Chondrocyte (in vitro differentiated cells): ENCODE results near the gene DEFB124. TPM values are rescaled to one million over a fixed set of nuclear protein-coding genes. Genes with fewer than 3 reads are reported as not detected.
"Not testable (repeated sequence)": the region's sequence is repeated elsewhere in the genome, so short reads cannot be mapped to it uniquely, and the experiment has no call there.

Source experiments
- DNase-seq: peaks from one replicate; pipeline ENCODE4 v3.0.0; 2021; ENCODE audit warnings: mixed read lengths, low spot score
- H3K27ac Mint-ChIP-seq: one replicate; pipeline ENCODE4 v1.8.0; 2021; ENCODE audit warnings: mild to moderate bottlenecking, moderate library complexity, mixed read lengths; ENCODE audit not compliant: unreplicated experiment
- H3K27me3 Mint-ChIP-seq: 2 replicates; pipeline ENCODE4 v1.8.0; 2021; ENCODE audit warnings: low read depth, mixed read lengths
- H3K36me3 Mint-ChIP-seq: 2 replicates; pipeline ENCODE4 v1.8.0; 2021; ENCODE audit warnings: low read depth, mixed read lengths
- H3K4me1 Mint-ChIP-seq: 2 replicates; pipeline ENCODE4 v1.8.0; 2021; ENCODE audit warnings: low read depth, mild to moderate bottlenecking, mixed read lengths
- H3K4me3 Mint-ChIP-seq: one replicate; pipeline ENCODE4 v1.8.0; 2021; ENCODE audit warnings: mild to moderate bottlenecking, moderate library complexity, mixed read lengths; ENCODE audit not compliant: unreplicated experiment
- H3K9me3 Mint-ChIP-seq: 2 replicates; pipeline ENCODE4 v1.8.0; 2021; ENCODE audit warnings: low read depth, mixed read lengths
- long read RNA-seq: library from polyadenylated mRNA; stranded (forward); transcript quantifications from one replicate; pipeline ENCODE4 v2.0.0, GENCODE V29; 2021
- total RNA-seq: library from RNA; stranded (reverse); gene quantifications from 3 replicates; pipeline ENCODE4 v1.2.1, GENCODE V29; 2021
- TF ChIP-seq, protein P1 (sequence below): fragments of 200-600 bp; sonication (generic); IDR thresholded peaks from 2 replicates; pipeline ENCODE4 v1.5.0; 2021; ENCODE audit warnings: antibody characterized with exemption, mild to moderate bottlenecking, moderate library complexity

The DEFB124 gene
- not detected in 3 replicates for total RNA-seq
- long read RNA-seq: 0 reads

DNA sequence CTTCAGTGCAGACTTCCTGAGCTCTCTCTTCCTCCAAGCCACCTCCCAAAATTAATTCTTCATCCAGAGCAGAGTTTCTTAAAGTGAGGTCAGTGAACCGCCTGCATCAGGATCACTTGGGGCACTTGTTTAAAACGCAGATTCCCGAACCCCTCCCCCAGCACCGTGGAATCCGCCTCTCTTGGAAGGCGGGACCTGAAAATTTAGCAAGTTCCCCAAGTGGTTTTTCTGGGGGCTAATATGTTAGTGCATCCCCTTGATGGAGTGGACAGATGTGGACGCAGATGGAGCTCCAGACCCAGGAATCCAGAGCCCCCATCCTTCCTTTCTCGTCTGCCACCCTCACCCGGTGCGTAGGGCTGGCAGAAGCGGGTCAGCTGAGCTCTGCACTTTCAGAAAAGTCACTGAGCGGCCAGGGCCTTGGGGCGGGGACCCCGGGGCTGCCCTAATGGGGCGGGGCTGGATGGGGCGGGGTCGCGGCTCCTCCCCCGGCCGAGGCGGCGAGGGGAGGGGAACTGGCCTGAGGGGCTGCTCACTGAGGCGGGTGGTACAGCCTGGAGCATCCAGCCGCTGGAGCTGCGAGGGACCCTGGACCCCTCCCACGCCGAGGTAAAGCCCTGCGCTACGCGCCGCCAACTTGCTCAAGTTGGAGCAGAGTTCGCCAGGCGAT, at the start of gene DEFB124, which contains the start of gene REM1:
TSS of gene DEFB124 (minus strand) at position 370 of the 670 bp plus-strand sequence. CDS start 2,114 bp downstream, outside the sequence.
TSS of gene REM1 (plus strand) at position 531 of the 670 bp plus-strand sequence. CDS start 1,158 bp downstream, outside the sequence.
- no peak for DNase-seq
- TF ChIP-seq, protein P1, sequence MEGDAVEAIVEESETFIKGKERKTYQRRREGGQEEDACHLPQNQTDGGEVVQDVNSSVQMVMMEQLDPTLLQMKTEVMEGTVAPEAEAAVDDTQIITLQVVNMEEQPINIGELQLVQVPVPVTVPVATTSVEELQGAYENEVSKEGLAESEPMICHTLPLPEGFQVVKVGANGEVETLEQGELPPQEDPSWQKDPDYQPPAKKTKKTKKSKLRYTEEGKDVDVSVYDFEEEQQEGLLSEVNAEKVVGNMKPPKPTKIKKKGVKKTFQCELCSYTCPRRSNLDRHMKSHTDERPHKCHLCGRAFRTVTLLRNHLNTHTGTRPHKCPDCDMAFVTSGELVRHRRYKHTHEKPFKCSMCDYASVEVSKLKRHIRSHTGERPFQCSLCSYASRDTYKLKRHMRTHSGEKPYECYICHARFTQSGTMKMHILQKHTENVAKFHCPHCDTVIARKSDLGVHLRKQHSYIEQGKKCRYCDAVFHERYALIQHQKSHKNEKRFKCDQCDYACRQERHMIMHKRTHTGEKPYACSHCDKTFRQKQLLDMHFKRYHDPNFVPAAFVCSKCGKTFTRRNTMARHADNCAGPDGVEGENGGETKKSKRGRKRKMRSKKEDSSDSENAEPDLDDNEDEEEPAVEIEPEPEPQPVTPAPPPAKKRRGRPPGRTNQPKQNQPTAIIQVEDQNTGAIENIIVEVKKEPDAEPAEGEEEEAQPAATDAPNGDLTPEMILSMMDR: no peak
- no peaks in the 10 kb centered on the region for H3K9me3 Mint-ChIP-seq
- H3K27me3 Mint-ChIP-seq: peaks cover 22% of the 10 kb centered on the region
- no peaks in the 10 kb centered on the region for H3K4me1 Mint-ChIP-seq
- H3K27ac Mint-ChIP-seq: no peak within 1 kb of the TSS
- H3K4me3 Mint-ChIP-seq: no peak within 1 kb of the TSS
- no peaks in the 10 kb centered on the region for H3K36me3 Mint-ChIP-seq

- no peak overlapping the region for H3K4me3 Mint-ChIP-seq
- no peaks in the 10 kb centered on the region for H3K27me3 Mint-ChIP-seq
- H3K27ac Mint-ChIP-seq: peak overlapping the region; percentile 51
- peaks cover 24% of the 10 kb centered on the region for H3K36me3 Mint-ChIP-seq
- DNase-seq: no peak
- H3K9me3 Mint-ChIP-seq: no peaks in the 10 kb centered on the region
- TF ChIP-seq, protein P1: no peak
- peaks cover 39% of the 10 kb centered on the region for H3K4me1 Mint-ChIP-seq
Measured at GRCh38 chr20:31523361-31524283, 48.7 kb upstream of the DEFB124 start.

DNA sequence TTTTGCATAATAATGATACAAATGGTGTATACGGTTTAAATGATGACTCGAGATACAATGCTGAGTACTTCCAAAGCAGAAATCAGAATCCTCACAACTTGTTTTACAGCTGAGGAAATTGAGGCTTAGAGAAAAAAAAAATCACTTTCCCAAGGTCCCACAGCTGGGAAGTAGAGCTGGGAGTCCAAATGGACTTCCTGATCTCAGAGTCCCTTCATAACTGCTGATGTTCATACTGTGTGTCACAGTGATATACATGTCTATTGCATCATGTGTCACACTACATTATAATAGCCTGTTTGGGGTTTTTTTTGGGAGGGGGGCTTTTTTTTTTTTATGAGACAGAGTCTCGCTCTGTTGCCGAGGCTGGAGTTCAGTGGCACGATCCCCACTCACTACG, 47.8 kb upstream of the DEFB124 start:
- DNase-seq: no peak
- TF ChIP-seq, protein P1: no peak
- Mint-ChIP-seq H3K9me3 (no peaks in the 10 kb centered on the region), H3K27me3 (no peaks in the 10 kb centered on the region), H3K4me3 (no peak overlapping the region), H3K36me3 (peaks cover 21% of the 10 kb centered on the region), H3K4me1 (peaks cover 39% of the 10 kb centered on the region), H3K27ac (peak overlapping the region; percentile 51)

DNA sequence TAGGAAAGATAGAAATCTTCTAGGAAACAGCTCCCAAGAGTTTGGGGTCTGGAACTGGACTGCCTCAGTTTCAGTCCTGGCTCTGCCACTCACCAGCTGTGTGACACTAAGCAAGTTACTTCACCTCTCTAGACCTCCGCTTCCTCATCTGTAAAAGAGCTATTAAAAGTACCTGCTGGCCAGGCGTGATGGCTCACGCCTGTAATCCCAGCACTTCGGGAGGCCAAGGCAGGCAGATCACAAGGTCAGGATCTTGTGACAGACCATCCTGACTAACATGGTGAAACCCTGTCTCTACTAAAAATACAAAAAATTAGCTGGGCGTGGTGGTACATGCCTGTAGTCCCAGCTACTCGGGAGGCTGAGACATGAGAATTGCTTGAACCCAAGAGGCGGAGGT, 46.3 kb upstream of the DEFB124 start:
- H3K9me3 Mint-ChIP-seq, H3K4me3 Mint-ChIP-seq, H3K27me3 Mint-ChIP-seq, DNase-seq: not testable (repeated sequence)
- H3K4me1 Mint-ChIP-seq: peaks cover 39% of the 10 kb centered on the region
- peaks cover 13% of the 10 kb centered on the region for H3K36me3 Mint-ChIP-seq
- H3K27ac Mint-ChIP-seq: peak overlapping the region; percentile 85

GRCh38 chr20:31517373-31517772, 42.4 kb upstream of the DEFB124 start:
- TF ChIP-seq, protein P1: peak; percentile 65
- H3K4me1 Mint-ChIP-seq: peaks cover 31% of the 10 kb centered on the region
- H3K9me3 Mint-ChIP-seq: no peaks in the 10 kb centered on the region
- DNase-seq: no peak
- H3K27ac Mint-ChIP-seq: no peak overlapping the region
- no peak overlapping the region for H3K4me3 Mint-ChIP-seq
- no peaks in the 10 kb centered on the region for H3K27me3 Mint-ChIP-seq
- peaks cover 8% of the 10 kb centered on the region for H3K36me3 Mint-ChIP-seq
